Central memory CD8-positive, alpha-beta T cell (primary cell): Measurements from ENCODE around the gene PDGFA.
A peak's percentile ranks its signal among the peaks of the same experiment; 100 is the strongest.

Experiments used
- ATAC-seq: fragments of 150-1000 bp; cut with Tn5 transposase; replicated peaks from 2 replicates; pipeline ENCODE4 v1.10.0; 2022; ENCODE audit warnings: mild to moderate bottlenecking, moderate FRiP score, moderate number of reproducible peaks; ENCODE audit not compliant: poor library complexity, severe bottlenecking; ENCODE audit errors: extremely low read depth
- DNase-seq, 2 donors: peaks; one replicate each; pipeline ENCODE4 v3.0.0; 2021; ENCODE audit warnings: low spot score in 2 of 2
- H3K27ac Mint-ChIP-seq: one replicate; pipeline ENCODE4 v1.8.0; 2022; ENCODE audit warnings: low read depth, mild to moderate bottlenecking, moderate library complexity, mixed read lengths
- H3K27me3 Mint-ChIP-seq: one replicate; pipeline ENCODE4 v1.8.0; 2022; ENCODE audit warnings: mixed read lengths
- H3K36me3 Mint-ChIP-seq: one replicate; pipeline ENCODE4 v1.8.0; 2022; ENCODE audit warnings: mild to moderate bottlenecking, moderate library complexity, mixed read lengths; ENCODE audit not compliant: insufficient read depth
- H3K4me1 Mint-ChIP-seq: one replicate; pipeline ENCODE4 v1.8.0; 2022; ENCODE audit warnings: mixed read lengths
- H3K4me3 Mint-ChIP-seq: one replicate; pipeline ENCODE4 v1.8.0; 2022; ENCODE audit warnings: mild to moderate bottlenecking, moderate library complexity, mixed read lengths
- H3K9me3 Mint-ChIP-seq: one replicate; pipeline ENCODE4 v1.8.0; 2022; ENCODE audit warnings: mixed read lengths

Gene PDGFA

GRCh38 chr7:476736-477360 is 42.8 kb downstream of the PDGFA start:
- H3K27me3 Mint-ChIP-seq: no peaks in the 10 kb centered on the region
- H3K4me1 Mint-ChIP-seq: no peaks in the 10 kb centered on the region
- H3K4me3 Mint-ChIP-seq: no peak overlapping the region
- no peak for ATAC-seq
- no peaks in the 10 kb centered on the region for H3K9me3 Mint-ChIP-seq
- no peak for DNase-seq
- no peaks in the 10 kb centered on the region for H3K36me3 Mint-ChIP-seq
- no peak overlapping the region for H3K27ac Mint-ChIP-seq

GRCh38 chr7:475951-476441 is 43.6 kb downstream of the PDGFA start:
- DNase-seq: no peak
- H3K27me3 Mint-ChIP-seq: no peaks in the 10 kb centered on the region
- no peak overlapping the region for H3K4me3 Mint-ChIP-seq
- no peaks in the 10 kb centered on the region for H3K4me1 Mint-ChIP-seq
- H3K27ac Mint-ChIP-seq: no peak overlapping the region
- no peaks in the 10 kb centered on the region for H3K9me3 Mint-ChIP-seq
- H3K36me3 Mint-ChIP-seq: no peaks in the 10 kb centered on the region
- no peak for ATAC-seq

- ATAC-seq (no peak), DNase-seq (no peak)
- H3K36me3 Mint-ChIP-seq: no peaks in the 10 kb centered on the region
- H3K4me3 Mint-ChIP-seq: no peak overlapping the region
- H3K27me3 Mint-ChIP-seq: no peaks in the 10 kb centered on the region
- no peak overlapping the region for H3K27ac Mint-ChIP-seq
- H3K4me1 Mint-ChIP-seq: no peaks in the 10 kb centered on the region
- H3K9me3 Mint-ChIP-seq: no peaks in the 10 kb centered on the region
Measured at GRCh38 chr7:475425-475728, 44.3 kb downstream of the PDGFA start.

- H3K4me1 Mint-ChIP-seq: no peaks in the 10 kb centered on the region
- H3K4me3 Mint-ChIP-seq: no peak overlapping the region
- no peak for ATAC-seq
- H3K36me3 Mint-ChIP-seq: no peaks in the 10 kb centered on the region
- DNase-seq: no peak
- H3K27ac Mint-ChIP-seq: no peak overlapping the region
- no peaks in the 10 kb centered on the region for H3K27me3 Mint-ChIP-seq
- no peaks in the 10 kb centered on the region for H3K9me3 Mint-ChIP-seq
Measured at GRCh38 chr7:474605-475424, 44.8 kb downstream of the PDGFA start.

- no peak overlapping the region for H3K4me3 Mint-ChIP-seq
- H3K27me3 Mint-ChIP-seq: no peaks in the 10 kb centered on the region
- DNase-seq (no peak), ATAC-seq (no peak)
- H3K27ac Mint-ChIP-seq: no peak overlapping the region
- H3K4me1 Mint-ChIP-seq: no peaks in the 10 kb centered on the region
- no peaks in the 10 kb centered on the region for H3K36me3 Mint-ChIP-seq
- no peaks in the 10 kb centered on the region for H3K9me3 Mint-ChIP-seq
Measured at GRCh38 chr7:473870-474604, 45.6 kb downstream of the PDGFA start.

- DNase-seq (no peak), ATAC-seq (no peak)
- H3K4me3 Mint-ChIP-seq: no peak overlapping the region
- H3K9me3 Mint-ChIP-seq: peaks cover under 1% of the 10 kb centered on the region
- H3K4me1 Mint-ChIP-seq: no peaks in the 10 kb centered on the region
- H3K27me3 Mint-ChIP-seq: no peaks in the 10 kb centered on the region
- H3K36me3 Mint-ChIP-seq: no peaks in the 10 kb centered on the region
- H3K27ac Mint-ChIP-seq: no peak overlapping the region
Measured at GRCh38 chr7:473211-473734, 46.4 kb downstream of the PDGFA start.

- Mint-ChIP-seq H3K4me1 (no peaks in the 10 kb centered on the region), H3K4me3 (no peak overlapping the region), H3K27ac (no peak overlapping the region), H3K27me3 (no peaks in the 10 kb centered on the region), H3K36me3 (no peaks in the 10 kb centered on the region), H3K9me3 (peaks cover 8% of the 10 kb centered on the region)
- no peak for DNase-seq
- no peak for ATAC-seq
Measured at GRCh38 chr7:472640-472957, 47.0 kb downstream of the PDGFA start.

GRCh38 chr7:471866-472639 is 47.6 kb downstream of the PDGFA start:
- Mint-ChIP-seq H3K9me3 (peaks cover 13% of the 10 kb centered on the region), H3K36me3 (peaks cover 1% of the 10 kb centered on the region), H3K27me3 (no peaks in the 10 kb centered on the region), H3K4me3 (no peak overlapping the region), H3K4me1 (no peaks in the 10 kb centered on the region), H3K27ac (no peak overlapping the region)
- no peak for DNase-seq
- no peak for ATAC-seq

GRCh38 chr7:471191-471865 is 48.3 kb downstream of the PDGFA start:
- Mint-ChIP-seq H3K27me3 (no peaks in the 10 kb centered on the region), H3K36me3 (peaks cover 1% of the 10 kb centered on the region), H3K27ac (no peak overlapping the region), H3K4me3 (no peak overlapping the region), H3K9me3 (peaks cover 14% of the 10 kb centered on the region), H3K4me1 (no peaks in the 10 kb centered on the region)
- DNase-seq (no peak), ATAC-seq (no peak)

- H3K36me3 Mint-ChIP-seq: peaks cover 1% of the 10 kb centered on the region
- H3K27me3 Mint-ChIP-seq: no peaks in the 10 kb centered on the region
- H3K4me3 Mint-ChIP-seq: no peak overlapping the region
- DNase-seq (no peak), ATAC-seq (no peak)
- peaks cover 14% of the 10 kb centered on the region for H3K9me3 Mint-ChIP-seq
- no peaks in the 10 kb centered on the region for H3K4me1 Mint-ChIP-seq
- no peak overlapping the region for H3K27ac Mint-ChIP-seq
Measured at GRCh38 chr7:469563-469961, 50.1 kb downstream of the PDGFA start.

GRCh38 chr7:468681-469562 is 50.7 kb downstream of the PDGFA start:
- peak overlapping the region; percentile 44 for H3K27ac Mint-ChIP-seq
- no peaks in the 10 kb centered on the region for H3K4me1 Mint-ChIP-seq
- no peaks in the 10 kb centered on the region for H3K27me3 Mint-ChIP-seq
- no peak for ATAC-seq
- H3K9me3 Mint-ChIP-seq: peaks cover 14% of the 10 kb centered on the region
- no peak for DNase-seq
- H3K36me3 Mint-ChIP-seq: peaks cover 1% of the 10 kb centered on the region
- H3K4me3 Mint-ChIP-seq: no peak overlapping the region
